Mammary epithelial cell (primary cell): ENCODE results near the gene IL1R2.

Source experiments
- CTCF ChIP-seq, 2 donors: IDR thresholded peaks in 1 of 2; conservative IDR thresholded peaks in 1 of 2; 2 replicates each; pipeline ENCODE4 v1.5.1; 2011 to 2012; ENCODE audit warnings: inconsistent platforms in 2 of 2, low read length in 2 of 2, mild to moderate bottlenecking in 2 of 2, control low read depth in 1 of 2, low read depth in 1 of 2; ENCODE audit not compliant: insufficient read depth in 1 of 2; ENCODE audit errors: extremely low read depth in 1 of 2
- EZH2 ChIP-seq: IDR thresholded peaks from 2 replicates; pipeline ENCODE4 v1.6.1; 2012; ENCODE audit warnings: low read length, inconsistent platforms, borderline replicate concordance

GRCh38 chr2:102074152-102074783 is 82.5 kb downstream of the IL1R2 start:
- TF ChIP-seq EZH2 (no peak), CTCF (conservative IDR thresholded peaks at IDR 0.05 in 1 of 2, IDR thresholded peaks at IDR 0.05 in 1 of 2; ENCODE audit: extremely low read depth in 1 of 2, insufficient read depth in 1 of 2, low read depth in 1 of 2, low read length in 2 of 2) (no peak)
